Measurements from ENCODE around the gene RPL6.
A peak's percentile ranks its signal among the peaks of the same experiment; 100 is the strongest.

DNA sequence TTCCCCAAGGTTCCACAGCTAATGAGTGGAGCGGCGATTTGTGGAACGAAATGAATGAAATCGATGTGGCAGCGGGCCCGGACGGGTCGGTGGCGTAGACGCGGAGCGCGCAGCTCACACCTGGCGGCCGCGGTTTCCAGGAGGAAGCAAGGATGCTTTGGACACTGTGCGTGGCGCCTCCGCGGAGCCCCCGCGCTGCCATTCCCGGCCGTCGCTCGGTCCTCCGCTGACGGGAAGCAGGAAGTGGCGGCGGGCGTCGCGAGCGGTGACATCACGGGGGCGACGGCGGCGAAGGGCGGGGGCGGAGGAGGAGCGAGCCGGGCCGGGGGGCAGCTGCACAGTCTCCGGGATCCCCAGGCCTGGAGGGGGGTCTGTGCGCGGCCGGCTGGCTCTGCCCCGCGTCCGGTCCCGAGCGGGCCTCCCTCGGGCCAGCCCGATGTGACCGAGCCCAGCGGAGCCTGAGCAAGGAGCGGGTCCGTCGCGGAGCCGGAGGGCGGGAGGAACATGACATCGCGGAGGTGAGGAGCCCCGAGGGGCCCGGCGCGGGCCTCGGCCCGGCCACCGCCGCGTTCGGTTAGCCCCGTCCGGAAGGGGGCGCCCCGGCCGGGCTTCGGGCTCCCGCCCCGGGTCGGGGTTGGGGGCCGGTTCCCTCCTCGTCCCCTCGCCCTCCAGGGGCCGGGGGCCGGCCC, 9.3 kb upstream of the RPL6 start, which contains the start of gene PTPN11:
- TF ChIP-seq POLR2AphosphoS5 (IDR thresholded peaks at IDR 0.05; ENCODE audit: low read depth), result peak; percentile 96
- TF ChIP-seq, protein P1, sequence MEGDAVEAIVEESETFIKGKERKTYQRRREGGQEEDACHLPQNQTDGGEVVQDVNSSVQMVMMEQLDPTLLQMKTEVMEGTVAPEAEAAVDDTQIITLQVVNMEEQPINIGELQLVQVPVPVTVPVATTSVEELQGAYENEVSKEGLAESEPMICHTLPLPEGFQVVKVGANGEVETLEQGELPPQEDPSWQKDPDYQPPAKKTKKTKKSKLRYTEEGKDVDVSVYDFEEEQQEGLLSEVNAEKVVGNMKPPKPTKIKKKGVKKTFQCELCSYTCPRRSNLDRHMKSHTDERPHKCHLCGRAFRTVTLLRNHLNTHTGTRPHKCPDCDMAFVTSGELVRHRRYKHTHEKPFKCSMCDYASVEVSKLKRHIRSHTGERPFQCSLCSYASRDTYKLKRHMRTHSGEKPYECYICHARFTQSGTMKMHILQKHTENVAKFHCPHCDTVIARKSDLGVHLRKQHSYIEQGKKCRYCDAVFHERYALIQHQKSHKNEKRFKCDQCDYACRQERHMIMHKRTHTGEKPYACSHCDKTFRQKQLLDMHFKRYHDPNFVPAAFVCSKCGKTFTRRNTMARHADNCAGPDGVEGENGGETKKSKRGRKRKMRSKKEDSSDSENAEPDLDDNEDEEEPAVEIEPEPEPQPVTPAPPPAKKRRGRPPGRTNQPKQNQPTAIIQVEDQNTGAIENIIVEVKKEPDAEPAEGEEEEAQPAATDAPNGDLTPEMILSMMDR (conservative IDR thresholded peaks at IDR 0.05; ENCODE audit: low read depth in 2 of 2), result peak; percentile 56 to 62
- no peak for TF ChIP-seq EZH2phosphoT487 (IDR thresholded peaks at IDR 0.05; ENCODE audit: unreplicated experiment)
- TF ChIP-seq JUNB (IDR thresholded peaks at IDR 0.05; ENCODE audit: unreplicated experiment), result no peak
- TF ChIP-seq, protein P2, sequence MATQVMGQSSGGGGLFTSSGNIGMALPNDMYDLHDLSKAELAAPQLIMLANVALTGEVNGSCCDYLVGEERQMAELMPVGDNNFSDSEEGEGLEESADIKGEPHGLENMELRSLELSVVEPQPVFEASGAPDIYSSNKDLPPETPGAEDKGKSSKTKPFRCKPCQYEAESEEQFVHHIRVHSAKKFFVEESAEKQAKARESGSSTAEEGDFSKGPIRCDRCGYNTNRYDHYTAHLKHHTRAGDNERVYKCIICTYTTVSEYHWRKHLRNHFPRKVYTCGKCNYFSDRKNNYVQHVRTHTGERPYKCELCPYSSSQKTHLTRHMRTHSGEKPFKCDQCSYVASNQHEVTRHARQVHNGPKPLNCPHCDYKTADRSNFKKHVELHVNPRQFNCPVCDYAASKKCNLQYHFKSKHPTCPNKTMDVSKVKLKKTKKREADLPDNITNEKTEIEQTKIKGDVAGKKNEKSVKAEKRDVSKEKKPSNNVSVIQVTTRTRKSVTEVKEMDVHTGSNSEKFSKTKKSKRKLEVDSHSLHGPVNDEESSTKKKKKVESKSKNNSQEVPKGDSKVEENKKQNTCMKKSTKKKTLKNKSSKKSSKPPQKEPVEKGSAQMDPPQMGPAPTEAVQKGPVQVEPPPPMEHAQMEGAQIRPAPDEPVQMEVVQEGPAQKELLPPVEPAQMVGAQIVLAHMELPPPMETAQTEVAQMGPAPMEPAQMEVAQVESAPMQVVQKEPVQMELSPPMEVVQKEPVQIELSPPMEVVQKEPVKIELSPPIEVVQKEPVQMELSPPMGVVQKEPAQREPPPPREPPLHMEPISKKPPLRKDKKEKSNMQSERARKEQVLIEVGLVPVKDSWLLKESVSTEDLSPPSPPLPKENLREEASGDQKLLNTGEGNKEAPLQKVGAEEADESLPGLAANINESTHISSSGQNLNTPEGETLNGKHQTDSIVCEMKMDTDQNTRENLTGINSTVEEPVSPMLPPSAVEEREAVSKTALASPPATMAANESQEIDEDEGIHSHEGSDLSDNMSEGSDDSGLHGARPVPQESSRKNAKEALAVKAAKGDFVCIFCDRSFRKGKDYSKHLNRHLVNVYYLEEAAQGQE (IDR thresholded peaks at IDR 0.05; ENCODE audit: unreplicated experiment), result no peak
- peak; percentile 99 for TF ChIP-seq CREB1 (CRISPR knock-in tag; IDR thresholded peaks at IDR 0.05; ENCODE audit: low read depth)

All from GM23338 (cell line).